ENCODE data around the gene EPHA7.

Gene EPHA7

GRCh38 chr6:93235775-93236174 lies 183.6 kb downstream of the EPHA7 start:
- DNase-seq, result no peak

DNA sequence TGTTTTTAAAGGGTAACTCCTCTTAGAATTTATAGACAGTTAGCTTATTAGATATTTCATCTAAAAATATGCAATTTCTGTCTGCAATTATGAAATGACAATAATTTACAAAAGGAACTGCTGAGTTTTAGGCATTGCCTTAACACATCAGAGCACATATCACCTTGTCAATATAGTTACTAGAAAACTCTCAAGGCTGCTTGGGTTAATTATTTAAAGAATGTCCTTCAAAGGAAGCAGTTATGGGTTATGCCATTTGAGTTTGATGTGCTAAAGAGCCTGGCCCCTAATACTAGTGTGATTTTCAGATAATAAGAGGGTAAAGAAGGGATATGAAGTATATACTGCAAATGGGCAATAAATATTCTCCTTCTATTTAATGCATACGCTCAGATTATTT lies 192.5 kb downstream of the EPHA7 start:
- DNase-seq, result no peak

DNA sequence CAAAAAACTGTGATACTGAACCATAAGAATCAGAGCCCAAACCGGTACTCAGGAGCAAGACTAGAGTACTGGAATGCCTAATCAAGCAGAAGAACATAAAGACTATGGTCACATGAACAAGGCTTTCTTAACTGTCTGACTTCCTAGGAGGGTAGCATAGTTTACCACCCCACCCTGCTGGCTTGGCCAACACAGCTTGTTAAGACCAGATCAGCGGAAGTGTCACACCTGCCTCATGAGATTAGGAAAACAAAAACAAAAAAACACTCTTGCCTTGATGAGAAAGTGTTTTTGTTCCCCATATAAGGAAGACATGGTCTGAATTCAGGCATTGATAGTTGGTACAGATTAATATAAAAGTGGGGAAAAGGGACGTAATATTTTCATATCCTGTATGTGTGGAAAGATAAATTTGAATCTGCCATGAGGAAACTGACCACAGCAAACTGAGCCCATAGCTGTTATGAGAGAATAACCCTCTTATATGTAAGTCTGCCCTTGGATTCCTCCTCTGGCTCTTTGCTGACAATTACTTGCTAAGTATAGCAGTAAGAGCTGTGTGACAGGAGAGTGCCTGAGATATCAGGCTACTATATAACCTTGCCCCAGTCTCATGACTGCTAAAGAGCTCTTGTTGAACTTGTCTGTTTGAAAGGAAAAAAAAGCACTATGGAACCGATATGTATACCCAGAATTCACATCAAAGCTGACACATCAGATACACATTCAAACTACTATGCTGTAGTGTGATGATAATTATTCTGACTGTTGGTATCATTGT lies 197.1 kb downstream of the EPHA7 start:
- DNase-seq, result no peak

GRCh38 chr6:93219447-93219846 lies 199.9 kb downstream of the EPHA7 start:
- no peak for DNase-seq

DNA sequence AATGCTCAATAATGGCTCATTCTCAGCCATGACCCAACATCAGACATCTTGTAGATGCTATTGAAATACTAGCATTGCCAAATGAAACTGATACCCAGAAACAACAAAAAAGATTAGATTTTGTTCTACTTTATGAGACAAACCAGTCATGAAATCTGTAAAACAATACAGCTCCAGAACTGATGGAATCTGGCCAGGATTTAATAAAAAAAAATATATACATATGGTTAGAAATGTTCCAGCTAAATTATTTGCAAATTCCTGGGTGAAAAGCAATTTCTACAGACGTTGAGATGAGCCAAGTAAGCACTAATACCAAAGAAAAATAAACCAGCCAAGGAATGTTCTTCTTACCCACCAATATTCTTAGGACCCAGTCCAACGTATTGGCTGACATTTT lies 201.3 kb downstream of the EPHA7 start:
- DNase-seq, result no peak

DNA sequence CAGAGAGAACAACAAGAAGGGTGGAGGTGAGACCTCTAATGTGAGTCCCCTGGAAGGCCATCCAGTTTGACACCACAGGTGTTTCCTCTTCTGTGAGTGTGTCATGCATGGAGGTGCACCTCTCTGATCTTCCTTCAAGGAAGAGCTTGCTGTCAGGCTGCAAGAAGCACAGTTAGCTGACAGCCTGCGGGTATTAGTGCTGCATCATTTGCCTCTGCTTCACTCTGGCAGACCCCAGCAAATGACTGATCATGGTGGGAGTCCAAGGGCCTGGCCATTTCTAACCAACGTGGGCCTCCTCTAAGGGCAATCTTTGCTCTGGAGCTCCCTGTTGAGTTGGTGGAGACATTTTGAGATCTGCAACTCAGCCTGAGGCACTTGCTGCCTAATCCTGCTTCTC lies 206.3 kb downstream of the EPHA7 start:
- no peak for DNase-seq

- no peak for DNase-seq
These were observed 208.5 kb downstream of the EPHA7 start for GRCh38 chr6:93210908-93211307.

DNA sequence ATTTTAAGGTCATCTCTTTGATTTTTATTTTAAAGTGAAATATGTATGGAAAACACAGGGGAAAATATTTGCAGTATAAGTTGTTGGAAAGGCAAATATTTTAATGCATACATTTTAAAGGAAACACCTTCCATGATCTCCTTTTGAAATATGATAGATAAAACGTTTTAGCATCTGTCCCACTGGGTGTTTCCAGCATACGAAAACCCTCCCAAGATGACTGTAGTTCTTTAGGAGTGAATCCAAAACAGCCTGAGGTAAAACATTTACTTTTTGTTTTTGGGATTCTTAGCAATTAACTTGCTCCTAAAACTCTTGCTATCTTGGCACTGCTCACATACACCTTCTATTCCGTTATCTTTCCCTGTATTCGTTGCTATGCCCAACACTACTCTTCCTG lies 210.0 kb downstream of the EPHA7 start:
- DNase-seq, result no peak

DNA sequence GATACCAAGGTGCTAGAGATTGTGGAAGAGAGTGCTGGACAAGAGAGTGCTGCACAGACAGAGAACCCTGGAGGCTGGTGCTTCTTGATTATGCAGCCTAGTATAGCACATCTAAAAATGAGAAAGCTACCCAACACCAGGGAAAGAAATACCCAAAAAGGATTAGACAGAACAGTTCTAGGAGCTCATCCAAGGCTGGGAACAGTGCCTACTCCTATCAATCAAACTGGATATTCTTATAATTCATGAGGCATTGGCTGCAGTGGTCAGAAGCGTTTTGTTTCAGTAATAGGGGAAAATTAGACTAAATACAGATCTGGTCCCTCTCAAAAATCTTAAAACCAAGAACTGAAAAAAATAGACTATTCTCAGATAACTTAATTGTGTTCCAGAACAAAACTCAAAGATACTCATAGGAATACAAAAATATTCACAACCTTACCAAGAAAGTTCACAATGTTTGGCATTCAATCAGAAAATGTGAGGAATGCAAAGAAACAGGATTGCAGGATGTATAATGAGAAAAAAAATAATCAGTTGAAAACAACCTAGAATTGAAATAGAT lies 222.9 kb downstream of the EPHA7 start:
- no peak for DNase-seq

DNA sequence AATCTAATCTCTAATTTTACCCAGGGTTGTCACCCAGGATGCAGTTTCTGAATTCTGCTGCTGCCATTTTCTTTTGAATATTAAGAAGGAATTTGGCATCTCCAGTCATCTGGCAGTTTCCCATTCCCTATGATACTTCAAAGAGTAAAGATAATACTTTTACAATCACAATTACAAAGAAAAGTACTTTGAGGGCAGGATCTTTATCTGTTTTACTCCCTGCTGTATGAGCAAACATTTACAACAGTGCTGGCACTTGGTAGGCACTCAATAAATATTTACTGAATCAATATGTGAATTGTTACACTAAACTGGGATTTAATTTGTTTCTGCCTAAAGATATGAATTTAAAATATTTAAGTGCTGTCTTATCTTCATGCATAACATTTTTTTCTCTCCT lies 224.9 kb downstream of the EPHA7 start:
- DNase-seq, result no peak

GRCh38 chr6:93193868-93194267 lies 225.5 kb downstream of the EPHA7 start:
- no peak for DNase-seq
